GM12891 (cell line): ENCODE data around the gene FOXL3.

Source experiments
- POLR2A ChIP-seq: IDR thresholded peaks from 2 replicates; pipeline ENCODE4 v1.6.1; 2011; ENCODE audit warnings: low read depth, low read length, control low read depth
- POLR2AphosphoS5 ChIP-seq: IDR thresholded peaks from 2 replicates; pipeline ENCODE4 v1.6.1; 2011; ENCODE audit warnings: low read depth, low read length, control low read depth

DNA sequence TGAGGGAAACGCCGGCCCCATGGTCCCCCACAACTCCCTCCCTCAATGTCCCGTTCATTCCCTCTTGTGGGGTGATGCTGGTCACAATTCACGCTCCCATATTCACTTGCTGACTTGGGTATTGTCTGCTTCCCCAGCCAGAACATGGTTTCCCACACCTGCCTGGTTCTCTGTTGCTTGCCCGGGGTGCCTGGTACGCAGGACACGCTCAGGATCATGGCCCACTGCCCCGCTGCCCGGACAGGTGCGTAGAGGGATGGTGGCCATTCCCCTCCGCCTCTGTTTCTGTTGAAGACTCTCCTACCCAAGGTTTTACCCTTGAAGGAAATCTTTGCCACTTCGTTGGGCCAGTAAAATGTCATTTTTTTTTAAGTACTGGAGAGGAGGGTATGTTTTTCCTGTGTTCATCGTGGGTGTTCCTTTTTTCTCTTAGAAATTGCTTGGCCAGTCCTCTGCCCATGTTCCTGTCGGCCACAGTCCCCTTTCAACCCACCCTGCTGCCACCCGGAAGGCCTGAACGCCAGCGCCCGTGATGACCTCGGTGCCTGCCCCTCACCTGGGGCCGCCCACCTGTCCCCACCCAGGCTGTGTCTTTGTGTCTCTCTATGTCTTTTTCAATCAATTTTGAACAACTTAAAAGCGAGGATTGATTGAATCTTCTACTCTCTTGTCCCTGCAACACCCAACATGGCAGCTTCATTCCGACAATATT lies 38.2 kb downstream of the FOXL3 start:
- no peak for TF ChIP-seq POLR2A
- TF ChIP-seq POLR2AphosphoS5: no peak
